H9 (cell line): ENCODE data around the gene CACNA1H. TPM values are rescaled to one million over a fixed set of nuclear protein-coding genes. Genes with fewer than 3 reads are reported as not detected.

Source experiments
- DNase-seq: peaks from one replicate; pipeline ENCODE4 v3.0.0-alpha.2; 2017
- H2AFZ ChIP-seq: one replicate; pipeline ENCODE4 v1.6.1; 2013; ENCODE audit warnings: mild to moderate bottlenecking, low read length, control low read depth, moderate library complexity
- H2AK5ac ChIP-seq: 2 replicates; pipeline ENCODE4 v1.6.1; 2013; ENCODE audit warnings: low read length, control low read depth, mixed read lengths; ENCODE audit not compliant: insufficient read length
- H2BK120ac ChIP-seq: one replicate; pipeline ENCODE4 v1.6.1; 2013; ENCODE audit warnings: low read depth, mild to moderate bottlenecking, low read length, control low read depth, inconsistent platforms; ENCODE audit not compliant: poor library complexity, severe bottlenecking
- H2BK12ac ChIP-seq: 2 replicates; pipeline ENCODE4 v1.6.1; 2013; ENCODE audit warnings: low read length, control low read depth, mixed read lengths, low read depth; ENCODE audit not compliant: insufficient read length
- H2BK15ac ChIP-seq: 2 replicates; pipeline ENCODE4 v1.6.1; 2013; ENCODE audit warnings: low read depth, low read length, control low read depth
- H2BK20ac ChIP-seq: one replicate; pipeline ENCODE4 v1.6.1; 2013; ENCODE audit warnings: low read depth, mild to moderate bottlenecking, low read length, control low read depth, inconsistent platforms; ENCODE audit not compliant: poor library complexity, severe bottlenecking
- H2BK5ac ChIP-seq: 2 replicates; pipeline ENCODE4 v1.6.1; 2013; ENCODE audit warnings: low read length, control low read depth, mixed read lengths; ENCODE audit not compliant: insufficient read length
- H3K14ac ChIP-seq: 2 replicates; pipeline ENCODE4 v1.6.1; 2013; ENCODE audit warnings: low read length, control low read depth; ENCODE audit not compliant: insufficient read depth
- H3K18ac ChIP-seq: 2 replicates; pipeline ENCODE4 v1.6.1; 2013; ENCODE audit warnings: low read depth, mild to moderate bottlenecking, mixed read lengths, low read length, control low read depth; ENCODE audit not compliant: insufficient read length
- H3K23ac ChIP-seq: 2 replicates; pipeline ENCODE4 v1.6.1; 2013; ENCODE audit warnings: low read length, control low read depth, mixed read lengths, low read depth; ENCODE audit not compliant: insufficient read length
- H3K23me2 ChIP-seq: 2 replicates; pipeline ENCODE4 v1.6.1; 2013; ENCODE audit warnings: low read depth, mild to moderate bottlenecking, mixed read lengths, low read length, control low read depth; ENCODE audit not compliant: insufficient read length, poor library complexity, severe bottlenecking
- H3K27ac ChIP-seq: 2 replicates; pipeline ENCODE4 v1.5.1; 2013; ENCODE audit warnings: low read length, control low read depth, mixed read lengths, low read depth; ENCODE audit not compliant: insufficient read length
- H3K27me3 ChIP-seq: 2 replicates; pipeline ENCODE4 v1.6.1; 2013; ENCODE audit warnings: low read length, control low read depth, inconsistent platforms; ENCODE audit not compliant: insufficient read depth
- H3K4ac ChIP-seq: 2 replicates; pipeline ENCODE4 v1.6.1; 2013; ENCODE audit warnings: low read depth, mild to moderate bottlenecking, control low read depth, inconsistent platforms, low read length, moderate library complexity
- H3K4me1 ChIP-seq: 2 replicates; pipeline ENCODE4 v1.6.1; 2013; ENCODE audit warnings: low read length, control low read depth, inconsistent platforms; ENCODE audit not compliant: insufficient read depth
- H3K4me2 ChIP-seq: 2 replicates; pipeline ENCODE4 v1.6.1; 2013; ENCODE audit warnings: low read length, control low read depth, mixed read lengths; ENCODE audit not compliant: insufficient read length, insufficient read depth
- H3K56ac ChIP-seq: 2 replicates; pipeline ENCODE4 v1.6.1; 2013; ENCODE audit warnings: low read depth, mild to moderate bottlenecking, mixed read lengths, low read length, control low read depth; ENCODE audit not compliant: insufficient read length
- H3K79me1 ChIP-seq: 2 replicates; pipeline ENCODE4 v1.6.1; 2013; ENCODE audit warnings: low read depth, mild to moderate bottlenecking, moderate library complexity, low read length, control low read depth, inconsistent platforms; ENCODE audit not compliant: insufficient read depth, poor library complexity, severe bottlenecking
- H3K79me2 ChIP-seq: 2 replicates; pipeline ENCODE4 v1.6.1; 2013; ENCODE audit warnings: low read length, control low read depth, inconsistent platforms; ENCODE audit not compliant: insufficient read depth
- H3K9ac ChIP-seq: 2 replicates; pipeline ENCODE4 v1.6.1; 2013; ENCODE audit warnings: low read length, control low read depth, mixed read lengths; ENCODE audit not compliant: insufficient read length; ENCODE audit errors: extremely low read depth
- H3K9me3 ChIP-seq: one replicate; pipeline ENCODE4 v1.6.1; 2013; ENCODE audit warnings: low read depth, low read length, inconsistent platforms; ENCODE audit not compliant: control insufficient read depth
- H3T11ph ChIP-seq: one replicate; pipeline ENCODE4 v1.6.1; 2013; ENCODE audit warnings: mild to moderate bottlenecking, low read length, control low read depth, inconsistent platforms
- H4K20me1 ChIP-seq: one replicate; pipeline ENCODE4 v1.6.1; 2013; ENCODE audit not compliant: control insufficient read depth, insufficient read length, insufficient read depth
- H4K5ac ChIP-seq: 2 replicates; pipeline ENCODE4 v1.6.1; 2013; ENCODE audit warnings: low read depth, mild to moderate bottlenecking, mixed read lengths, low read length, control low read depth; ENCODE audit not compliant: insufficient read length
- H4K8ac ChIP-seq: replicated peaks from 2 replicates; pipeline ENCODE4 v1.6.1; 2013; ENCODE audit warnings: low read length, control low read depth, mixed read lengths, low read depth; ENCODE audit not compliant: insufficient read length
- H4K91ac ChIP-seq: 2 replicates; pipeline ENCODE4 v1.6.1; 2013; ENCODE audit warnings: low read depth, mild to moderate bottlenecking, moderate library complexity, mixed read lengths, low read length, control low read depth; ENCODE audit not compliant: insufficient read length
- H3K27ac Mint-ChIP-seq, 3 experiments: 2 replicates in 2 of 3; 3 replicates in 1 of 3; pipeline ENCODE4 v1.8.0; 2020 to 2021; ENCODE audit warnings: mixed read lengths in 3 of 3, mild to moderate bottlenecking in 1 of 3, moderate library complexity in 1 of 3
- H3K27me3 Mint-ChIP-seq: 2 replicates; pipeline ENCODE4 v1.8.0; 2021; ENCODE audit warnings: low read depth, mild to moderate bottlenecking, moderate library complexity, mixed read lengths
- H3K36me3 Mint-ChIP-seq, 3 experiments: 2 replicates in 2 of 3; 3 replicates in 1 of 3; pipeline ENCODE4 v1.8.0; 2020 to 2021; ENCODE audit warnings: low read depth in 3 of 3, mixed read lengths in 3 of 3; ENCODE audit not compliant: insufficient read depth in 1 of 3
- H3K4me1 Mint-ChIP-seq, 2 experiments: 2 replicates each; pipeline ENCODE4 v1.8.0; 2020; ENCODE audit warnings: mixed read lengths in 2 of 2
- H3K4me3 Mint-ChIP-seq, 2 experiments: 2 replicates in 1 of 2; 3 replicates in 1 of 2; pipeline ENCODE4 v1.8.0; 2020 to 2021; ENCODE audit warnings: mild to moderate bottlenecking in 2 of 2, mixed read lengths in 2 of 2, moderate library complexity in 1 of 2
- H3K9me3 Mint-ChIP-seq, 2 experiments: 2 replicates in 1 of 2; 3 replicates in 1 of 2; pipeline ENCODE4 v1.8.0; 2020; ENCODE audit warnings: mild to moderate bottlenecking in 2 of 2, mixed read lengths in 2 of 2, moderate library complexity in 1 of 2
- CTCF ChIP-seq: fragments of 200-600 bp; sonication (generic); conservative IDR thresholded peaks from 3 replicates; pipeline ENCODE4 v1.8.0; 2021; ENCODE audit warnings: antibody characterized with exemption, mild to moderate bottlenecking
- WGBS: extraction: QIAGEN DNeasy Blood & Tissue Kit; methylation state at CpG from one replicate; pipeline ENCODE4 v1.1.7; 2013; ENCODE audit warnings: missing lambda C conversion rate, low lambda C conversion rate, mixed read lengths; ENCODE audit not compliant: insufficient read length; ENCODE audit errors: extremely low coverage; 5-methylcytosine and 5-hydroxymethylcytosine counted together
- total RNA-seq: library from RNA; stranded (reverse); gene quantifications from 2 replicates; pipeline ENCODE4 v1.2.1, GENCODE V29; 2021

Gene CACNA1H
- total RNA-seq, 1 experiment from 2014 or later = 43.3 TPM

- Histone ChIP-seq H4K8ac (no peak overlapping the region), H3K23me2 (peaks cover 2% of the 10 kb centered on the region), H3K14ac (no peak overlapping the region), H2AK5ac (no peak overlapping the region), H2AFZ (no peak overlapping the region), H3K9me3 (no peaks in the 10 kb centered on the region), H3K56ac (no peak overlapping the region), H3K4me1 (no peaks in the 10 kb centered on the region), H2BK5ac (no peak overlapping the region), H2BK20ac (no peak overlapping the region), H3K79me1 (no peaks in the 10 kb centered on the region), H3K27me3 (no peaks in the 10 kb centered on the region), H3K23ac (no peak overlapping the region), H2BK12ac (no peak overlapping the region), H2BK120ac (no peak overlapping the region), H3K18ac (no peak overlapping the region), H4K91ac (no peak overlapping the region), H3K79me2 (no peaks in the 10 kb centered on the region), H3K9ac (no peak overlapping the region), H3K4ac (no peak overlapping the region), H3T11ph (no peak overlapping the region), H4K5ac (no peak overlapping the region), H3K27ac (no peak overlapping the region), H2BK15ac (no peak overlapping the region), H3K4me2 (no peak overlapping the region), H4K20me1 (no peaks in the 10 kb centered on the region)
- no peak overlapping the region for H3K27ac Mint-ChIP-seq
- no peak for TF ChIP-seq CTCF
- H3K9me3 Mint-ChIP-seq = no peaks in the 10 kb centered on the region
- no peaks in the 10 kb centered on the region for H3K27me3 Mint-ChIP-seq
- no peak overlapping the region for H3K4me3 Mint-ChIP-seq
- DNase-seq = no peak
- peaks cover 0 to 4% of the 10 kb centered on the region in 2 experiments; a peak in 1 of 4 replicates for H3K4me1 Mint-ChIP-seq
- WGBS = no CpG with 5 or more reads among the region's 18 CpGs
- H3K36me3 Mint-ChIP-seq = peaks cover 0 to 22% (median 21%) of the 10 kb centered on the region in 3 experiments; a peak in 6 of 7 replicates
Measured at GRCh38 chr16:1202274-1202673, 49.4 kb downstream of the CACNA1H start.
